HG03159 (cell line): Measurements from ENCODE around the gene CLTB.

Experiments
- ATAC-seq: cut with Tn5 transposase; IDR thresholded peaks from one replicate; pipeline ENCODE4 v1.9.1; 2021; ENCODE audit warnings: mild to moderate bottlenecking, moderate library complexity; ENCODE audit not compliant: unreplicated experiment

The CLTB gene

GRCh38 chr5:176405656-176406435 is 10.5 kb downstream of the CLTB start:
- no peak for ATAC-seq

DNA sequence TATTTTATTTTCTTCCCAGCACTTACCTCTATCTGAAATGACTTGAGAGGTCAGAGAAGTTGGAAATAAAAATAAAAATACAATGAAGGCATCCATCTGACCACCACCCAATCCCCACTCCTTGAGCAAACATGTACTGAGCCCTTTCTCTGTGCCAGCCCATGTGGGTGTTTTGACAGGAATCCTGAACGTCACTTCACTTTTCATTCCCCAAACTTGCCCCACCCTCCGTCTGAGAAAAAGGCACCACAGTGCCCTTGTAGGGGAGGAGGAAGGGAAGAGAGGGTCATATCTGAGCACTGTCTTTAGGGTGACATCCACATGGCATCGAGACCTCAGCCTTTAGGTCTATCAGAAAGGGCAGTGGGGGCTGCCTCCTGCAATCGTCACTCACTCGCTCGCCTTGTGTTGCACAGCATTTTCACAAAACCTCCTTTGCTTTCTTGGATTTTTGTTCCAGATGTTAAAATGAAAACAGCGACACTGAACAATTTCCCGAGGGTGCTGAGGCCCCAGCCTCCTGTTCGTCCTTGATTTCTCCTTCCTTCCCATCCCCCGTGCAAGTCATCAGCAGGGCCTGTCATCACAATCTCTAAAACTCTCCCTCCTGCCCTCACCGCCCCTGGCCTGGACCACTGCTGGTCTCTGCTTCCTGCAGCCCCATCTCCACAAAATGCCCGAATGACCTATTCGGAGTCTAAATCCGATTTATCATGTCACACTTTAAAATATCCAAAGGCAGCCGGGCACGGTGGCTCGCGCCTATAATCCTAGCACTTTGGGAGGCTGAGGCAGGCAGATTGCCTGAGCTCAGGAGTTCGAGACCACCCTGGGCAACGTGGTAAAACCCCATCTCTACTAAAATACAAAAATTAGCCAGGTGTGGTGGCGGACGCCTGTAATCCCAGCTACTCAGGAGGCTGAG is 14.8 kb downstream of the CLTB start:
- no peak for ATAC-seq

GRCh38 chr5:176400382-176401156 is 15.8 kb downstream of the CLTB start:
- no peak for ATAC-seq

DNA sequence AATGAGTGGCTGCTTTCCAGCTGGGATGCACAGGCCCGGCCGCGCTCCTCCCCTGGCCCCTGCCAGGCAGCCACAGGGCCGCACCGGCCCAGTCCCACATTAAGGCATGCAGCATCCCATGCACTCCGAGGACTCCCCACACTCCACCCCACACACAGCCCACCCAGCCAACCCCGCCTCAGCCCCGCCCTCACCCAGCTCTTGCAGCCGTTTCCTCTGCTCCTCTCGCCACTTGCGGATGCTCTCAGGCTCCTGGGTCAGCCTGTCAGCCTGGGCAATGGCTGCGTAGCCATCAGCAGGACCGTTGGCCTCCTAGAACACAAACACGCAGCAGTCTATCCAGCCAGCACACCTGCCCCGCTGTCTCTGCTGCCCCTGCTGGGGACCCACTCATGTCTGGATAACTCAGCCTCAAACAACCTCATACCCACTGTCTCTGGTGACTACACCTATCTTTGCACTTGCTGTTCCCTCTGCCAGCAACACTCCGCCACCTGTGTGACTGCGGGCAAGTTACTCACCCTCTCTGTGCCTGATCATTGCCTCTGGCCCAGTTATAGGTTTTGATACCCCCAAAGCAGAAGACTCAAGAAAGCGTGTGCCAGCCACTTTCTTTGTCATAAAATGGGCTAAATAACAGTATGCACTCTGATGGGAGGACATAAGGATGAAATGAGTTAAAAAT is 18.5 kb downstream of the CLTB start:
- ATAC-seq: no peak

GRCh38 chr5:176396330-176396729 is 20.0 kb downstream of the CLTB start:
- no peak for ATAC-seq

DNA sequence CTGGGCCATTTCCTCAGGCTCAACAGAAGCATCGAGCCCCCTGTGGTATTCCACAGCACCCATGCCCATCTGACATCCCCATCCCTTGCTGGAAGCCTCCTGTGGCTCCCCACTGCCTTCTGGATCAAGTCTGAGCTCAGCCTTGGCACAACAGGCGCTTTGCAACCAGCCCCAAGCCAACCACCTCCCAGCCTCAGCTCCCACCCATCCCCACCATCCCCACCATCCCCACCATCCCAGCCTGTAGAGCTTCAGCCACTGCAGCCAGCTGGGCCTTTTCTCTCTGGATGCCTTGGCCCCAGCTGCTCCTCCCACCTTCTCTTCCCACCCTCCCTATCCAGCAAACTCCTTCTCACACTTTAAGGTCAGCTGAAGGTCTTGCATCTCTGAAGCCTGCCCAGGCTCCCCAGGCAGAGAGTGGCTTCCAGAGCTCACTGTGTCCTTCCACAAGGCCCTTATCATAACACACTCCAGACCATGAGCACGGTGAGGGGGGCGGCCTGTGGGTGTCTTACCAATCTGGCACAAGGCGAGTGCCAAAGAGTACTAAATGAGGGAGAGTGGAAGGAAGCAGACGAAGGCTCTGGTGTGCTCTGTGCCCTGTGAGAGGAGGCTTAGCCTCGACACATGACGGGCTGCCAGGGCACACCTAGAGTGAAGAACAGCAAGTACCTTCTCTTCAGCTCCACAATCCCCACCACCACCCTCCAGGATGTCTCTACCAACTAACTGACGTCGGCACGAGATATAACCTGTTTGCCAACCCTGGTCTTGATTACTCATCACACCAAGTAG is 21.3 kb downstream of the CLTB start:
- ATAC-seq: no peak

- no peak for ATAC-seq
These were observed 22.2 kb downstream of the CLTB start for GRCh38 chr5:176394096-176394495.

DNA sequence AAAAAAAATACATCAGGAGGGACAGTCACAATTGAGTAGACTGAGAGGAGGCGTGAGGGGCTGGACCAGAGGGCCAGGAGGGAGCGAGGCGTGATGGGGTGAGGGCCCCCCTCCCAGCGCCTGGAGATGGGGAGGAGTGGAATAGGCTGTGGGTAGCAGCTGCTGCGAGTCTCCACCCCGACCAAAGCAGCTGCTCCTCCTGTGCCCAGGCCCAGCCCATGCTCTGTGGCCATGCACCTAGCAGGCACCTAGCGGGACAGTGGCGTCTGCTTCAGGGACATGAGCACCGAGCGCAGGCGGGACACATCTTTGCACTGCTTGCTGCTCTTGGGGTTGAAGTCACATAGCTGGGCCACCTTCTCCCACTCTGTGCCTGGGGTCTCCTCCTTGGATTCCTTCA is 23.8 kb downstream of the CLTB start:
- no peak for ATAC-seq

- ATAC-seq: no peak
These were observed 24.3 kb downstream of the CLTB start for GRCh38 chr5:176391999-176392398.

DNA sequence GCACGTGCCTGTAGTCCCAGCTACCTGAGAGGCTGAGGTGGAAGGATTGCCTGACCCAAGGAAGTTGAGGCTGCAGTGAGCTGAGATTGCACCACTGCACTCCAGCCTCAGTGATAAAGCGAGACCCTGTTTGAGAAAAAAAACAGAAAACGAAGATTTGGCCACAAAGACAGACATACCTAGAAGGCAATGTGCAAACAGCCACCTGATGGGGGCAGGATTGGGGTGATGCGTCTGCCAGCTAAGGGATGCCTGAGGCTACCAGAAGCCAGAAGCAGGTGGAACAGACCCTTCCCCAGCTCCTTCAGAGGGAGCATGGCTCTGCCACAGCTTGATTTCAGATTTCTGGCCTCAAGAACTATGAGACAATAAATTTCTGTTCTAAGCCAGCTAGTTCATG is 24.9 kb downstream of the CLTB start:
- ATAC-seq: no peak

GRCh38 chr5:176389135-176390123 is 26.9 kb downstream of the CLTB start:
- ATAC-seq: peak; percentile 28

DNA sequence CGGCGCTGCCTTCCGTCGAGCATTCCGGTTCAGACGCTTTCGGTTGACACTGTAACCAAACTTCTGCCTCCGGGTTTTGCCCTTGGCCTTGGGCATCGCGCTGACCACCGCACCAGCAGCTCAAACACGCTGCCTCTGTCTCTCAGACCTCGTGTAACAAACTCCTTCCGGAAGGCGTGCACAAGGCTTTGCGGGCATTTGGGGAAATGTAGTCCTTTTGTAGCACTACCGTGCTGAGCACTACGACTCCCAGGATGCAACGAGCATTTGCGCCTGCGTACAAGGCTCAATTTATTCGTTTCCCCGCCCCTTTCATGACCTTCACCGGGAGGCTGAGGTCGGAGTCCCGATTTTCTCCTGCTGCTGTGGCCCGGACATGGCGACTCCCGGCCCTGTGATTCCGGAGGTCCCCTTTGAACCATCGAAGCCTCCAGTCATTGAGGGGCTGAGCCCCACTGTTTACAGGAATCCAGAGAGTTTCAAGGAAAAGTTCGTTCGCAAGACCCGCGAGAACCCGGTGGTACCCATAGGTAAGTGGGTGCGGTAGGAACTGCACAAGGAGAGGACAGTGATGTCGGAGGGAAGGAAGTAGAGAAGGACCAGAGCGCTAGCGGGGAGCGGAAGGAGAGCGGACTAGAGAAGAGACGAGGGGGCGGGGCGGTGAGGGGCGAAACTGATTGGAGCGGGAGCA is 27.8 kb downstream of the CLTB start, which contains the start of the genes HIGD2A and NOP16:
TSS of gene HIGD2A (plus strand) at position 308 of the 691 bp plus-strand sequence. CDS start at position 377, 69 bp downstream.
TSS of gene NOP16 (minus strand) at position 155 of the 691 bp plus-strand sequence. CDS start at position 96, 59 bp downstream.
- peak; percentile 89 for ATAC-seq

DNA sequence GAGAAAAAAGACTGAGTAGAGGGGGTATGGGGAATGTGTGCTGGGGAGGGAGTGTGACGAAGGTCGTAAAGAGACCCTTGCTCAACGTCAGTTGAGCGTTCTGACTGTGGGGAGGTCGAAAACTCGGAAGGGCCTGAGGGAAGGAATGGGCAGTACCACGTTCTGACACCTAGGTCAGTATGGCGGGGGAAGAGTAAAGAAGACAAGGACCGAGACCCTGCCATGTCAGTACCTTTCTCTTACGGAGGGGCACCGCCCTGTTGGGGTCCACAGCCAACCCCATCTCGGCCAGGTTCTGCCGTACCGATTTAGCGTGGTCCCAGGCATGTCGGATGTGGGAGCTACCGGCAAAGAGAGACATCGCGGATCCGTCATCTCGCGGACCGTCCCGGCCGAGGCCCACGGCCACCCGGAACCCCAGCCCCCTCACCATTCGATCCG is 28.3 kb downstream of the CLTB start:
- no peak for ATAC-seq

DNA sequence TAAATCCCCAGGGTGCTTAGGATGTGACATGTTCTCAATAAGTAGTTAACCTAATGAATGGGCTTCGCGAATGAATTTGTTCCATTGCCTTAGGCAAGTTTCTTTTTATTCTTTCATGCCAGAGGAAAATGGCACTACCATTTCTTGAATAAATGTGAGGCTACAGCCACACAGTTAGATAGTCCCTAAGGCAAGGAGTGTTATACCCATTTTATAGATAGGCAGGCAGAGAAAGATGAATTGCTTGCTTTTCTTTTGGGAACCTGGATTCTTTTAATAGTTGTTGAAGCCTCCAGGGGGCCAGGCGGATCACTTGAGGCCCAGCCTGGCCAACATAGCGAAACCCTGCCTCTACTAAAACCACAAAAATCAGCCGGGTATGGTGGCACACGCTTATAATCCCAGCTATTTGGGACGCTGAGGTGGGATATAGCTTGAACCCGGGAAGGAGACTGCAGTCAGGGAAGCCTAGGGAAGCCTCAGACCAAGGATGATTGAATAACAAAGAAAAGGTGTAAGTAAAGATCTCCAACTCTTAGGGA is 28.9 kb downstream of the CLTB start:
- no peak for ATAC-seq

- ATAC-seq: no peak
These were observed 29.8 kb downstream of the CLTB start for GRCh38 chr5:176386491-176386890.

DNA sequence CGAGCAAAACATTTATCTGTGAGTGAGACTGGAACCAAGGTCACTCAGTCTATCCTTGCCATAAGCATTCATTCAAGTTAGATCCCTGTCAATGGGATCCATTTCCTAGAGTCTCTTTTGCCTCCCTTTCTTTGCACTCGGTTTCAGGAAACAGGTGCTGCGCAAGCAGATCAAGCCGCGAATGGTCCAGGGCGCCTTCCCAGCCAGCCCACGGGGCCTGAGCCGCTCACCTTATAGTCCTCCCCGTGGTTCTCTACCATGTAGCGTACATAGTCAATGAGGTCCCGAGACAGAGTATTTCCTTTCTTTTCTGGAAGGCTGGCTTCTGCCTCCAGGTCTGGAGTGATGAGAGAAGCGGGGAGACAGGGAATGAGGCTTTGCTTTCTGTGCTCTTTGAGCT is 31.3 kb downstream of the CLTB start:
- no peak for ATAC-seq

- no peak for ATAC-seq
These were observed 31.9 kb downstream of the CLTB start for GRCh38 chr5:176384366-176384930.
